ENCODE results near the gene SYNE2. TPM values are rescaled to one million over a fixed set of nuclear protein-coding genes. Genes with fewer than 3 reads are reported as not detected.
A peak's percentile ranks its signal among the peaks of the same experiment; 100 is the strongest.

Gene SYNE2
- total RNA-seq, 2 experiments from 2014 or later = 192 to 218 TPM

- Mint-ChIP-seq H3K4me3 (no peak overlapping the region), H3K9me3 (no peaks in the 10 kb centered on the region), H3K27me3 (no peaks in the 10 kb centered on the region), H3K36me3 (ENCODE audit: low read depth) (peaks cover 56% of the 10 kb centered on the region), H3K27ac (no peak overlapping the region), H3K4me1 (peaks cover 26% of the 10 kb centered on the region)
- ChIA-PET POLR2A (no interaction called here), CTCF (interaction anchor here (1.2 kb wide), 1 partner anchor 8 kb away, joined by 5 read pairs; no protein-coding TSS in a partner anchor)
- no peak for DNase-seq
Observed at GRCh38 chr14:63878052-63878451, 25.2 kb downstream of the SYNE2 start.

DNA sequence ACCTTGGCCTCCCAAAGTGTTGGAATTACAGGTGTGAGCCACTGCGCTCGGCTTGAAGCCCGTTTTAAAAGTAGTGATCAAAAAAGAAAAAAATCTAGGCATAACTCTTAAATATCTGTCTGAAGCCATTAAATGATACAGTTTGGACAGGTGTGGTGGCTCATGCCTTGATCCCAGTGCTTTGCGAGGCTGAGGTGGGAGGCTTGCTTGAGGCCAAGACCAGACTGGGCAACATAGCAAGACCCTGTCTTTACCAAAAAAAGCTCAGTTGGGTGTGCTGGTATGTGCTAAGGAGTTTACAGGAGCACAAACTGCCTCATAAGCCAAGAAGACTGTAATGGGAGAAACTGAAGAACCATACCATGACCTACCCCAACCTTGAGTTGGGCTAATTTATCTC lies 26.0 kb downstream of the SYNE2 start:
- no peak overlapping the region for H3K27ac Mint-ChIP-seq
- H3K36me3 Mint-ChIP-seq (ENCODE audit: low read depth) = peaks cover 52% of the 10 kb centered on the region
- H3K4me3 Mint-ChIP-seq = no peak overlapping the region
- no peaks in the 10 kb centered on the region for H3K9me3 Mint-ChIP-seq
- DNase-seq = no peak
- no peaks in the 10 kb centered on the region for H3K27me3 Mint-ChIP-seq
- peaks cover 22% of the 10 kb centered on the region for H3K4me1 Mint-ChIP-seq
- POLR2A ChIA-PET = interaction anchor here (0.6 kb wide), 1 partner anchor 517 kb away, joined by 5 read pairs; no protein-coding TSS in a partner anchor
- CTCF ChIA-PET = interaction anchor here (1.2 kb wide), 1 partner anchor 9 kb away, joined by 5 read pairs; no protein-coding TSS in a partner anchor

DNA sequence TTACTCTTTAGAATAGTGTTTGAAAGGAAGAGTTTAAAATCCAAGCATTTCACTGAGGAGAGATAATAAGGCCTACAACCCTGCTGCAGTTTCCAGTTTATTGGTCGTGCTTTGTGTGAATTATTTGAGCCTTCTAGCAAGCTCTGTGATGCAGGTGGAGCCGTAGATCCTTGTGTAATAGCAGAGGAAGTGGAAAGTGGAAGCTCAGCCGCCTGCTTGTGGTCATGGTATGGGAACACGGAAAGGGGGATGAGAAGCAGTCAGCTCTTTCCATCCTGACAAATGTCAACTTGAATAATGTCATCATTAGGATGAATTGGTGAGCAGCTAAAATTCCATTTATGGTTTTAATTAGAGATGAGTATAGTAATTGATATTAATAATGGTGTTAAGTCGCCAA lies 29.1 kb downstream of the SYNE2 start:
- Mint-ChIP-seq H3K4me1 (peaks cover 18% of the 10 kb centered on the region), H3K36me3 (ENCODE audit: low read depth) (peaks cover 38% of the 10 kb centered on the region), H3K27me3 (no peaks in the 10 kb centered on the region), H3K9me3 (no peaks in the 10 kb centered on the region), H3K27ac (no peak overlapping the region), H3K4me3 (no peak overlapping the region)
- no peak for DNase-seq
- ChIA-PET CTCF (interaction anchor here (2.2 kb wide), 1 partner anchor 13 kb away, joined by 6 read pairs; no protein-coding TSS in a partner anchor), POLR2A (no interaction called here)

GRCh38 chr14:63887899-63888298 lies 35.1 kb downstream of the SYNE2 start:
- Mint-ChIP-seq H3K27me3 (no peaks in the 10 kb centered on the region), H3K27ac (no peak overlapping the region), H3K36me3 (ENCODE audit: low read depth) (peaks cover 21% of the 10 kb centered on the region), H3K4me3 (no peak overlapping the region), H3K4me1 (peaks cover 17% of the 10 kb centered on the region), H3K9me3 (no peaks in the 10 kb centered on the region)
- no peak for DNase-seq
- ChIA-PET POLR2A (no interaction called here), CTCF (interaction anchor here (2.6 kb wide), 1 partner anchor 10 kb away, joined by 10 read pairs; no protein-coding TSS in a partner anchor)

GRCh38 chr14:63890553-63890952 lies 37.7 kb downstream of the SYNE2 start:
- DNase-seq = no peak
- Mint-ChIP-seq H3K36me3 (ENCODE audit: low read depth) (peaks cover 17% of the 10 kb centered on the region), H3K9me3 (no peaks in the 10 kb centered on the region), H3K27ac (no peak overlapping the region), H3K4me3 (no peak overlapping the region), H3K4me1 (peaks cover 12% of the 10 kb centered on the region), H3K27me3 (no peaks in the 10 kb centered on the region)
- POLR2A ChIA-PET = no interaction called here
- CTCF ChIA-PET = interaction anchor here (0.6 kb wide), 1 partner anchor 419 kb away, joined by 4 read pairs; no protein-coding TSS in a partner anchor

GRCh38 chr14:63891148-63891975 lies 38.6 kb downstream of the SYNE2 start:
- no peak for DNase-seq
- Mint-ChIP-seq H3K4me1 (peaks cover 8% of the 10 kb centered on the region), H3K4me3 (no peak overlapping the region), H3K27ac (no peak overlapping the region), H3K36me3 (ENCODE audit: low read depth) (peaks cover 14% of the 10 kb centered on the region), H3K9me3 (no peaks in the 10 kb centered on the region), H3K27me3 (no peaks in the 10 kb centered on the region)
- ChIA-PET POLR2A (no interaction called here), CTCF (interaction anchor here (0.6 to 1.2 kb wide), 2 partner anchors 17 to 419 kb away, joined by 3 to 4 read pairs; no protein-coding TSS in a partner anchor)

DNA sequence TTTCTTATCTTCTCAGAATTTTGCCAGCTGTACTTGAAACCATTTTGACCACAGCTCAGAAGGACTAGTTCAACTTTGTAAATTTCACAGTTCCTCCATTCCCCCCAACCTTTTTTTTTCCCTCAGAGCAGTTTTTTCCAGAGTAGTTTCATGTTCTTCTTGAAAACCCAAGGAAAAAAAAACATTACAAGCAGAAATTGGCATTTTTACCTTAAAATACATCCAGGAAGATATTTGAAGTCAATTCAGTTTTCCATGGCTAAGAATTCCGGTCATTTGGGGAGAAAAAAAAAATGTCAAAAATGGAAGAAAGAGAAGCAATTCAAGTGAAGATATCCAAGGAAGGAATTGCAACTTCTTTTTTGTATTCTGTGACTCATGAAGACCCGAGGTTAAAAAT lies 39.5 kb downstream of the SYNE2 start:
- ChIA-PET CTCF (interaction anchor here (1.2 kb wide), 1 partner anchor 18 kb away, joined by 3 read pairs; no protein-coding TSS in a partner anchor), POLR2A (no interaction called here)
- H3K4me3 Mint-ChIP-seq = no peak overlapping the region
- no peaks in the 10 kb centered on the region for H3K9me3 Mint-ChIP-seq
- peaks cover 9% of the 10 kb centered on the region for H3K4me1 Mint-ChIP-seq
- H3K36me3 Mint-ChIP-seq (ENCODE audit: low read depth) = peaks cover 14% of the 10 kb centered on the region
- no peak for DNase-seq
- no peak overlapping the region for H3K27ac Mint-ChIP-seq
- no peaks in the 10 kb centered on the region for H3K27me3 Mint-ChIP-seq

GRCh38 chr14:63893701-63894458 lies 41.1 kb downstream of the SYNE2 start:
- DNase-seq = no peak
- Mint-ChIP-seq H3K27me3 (no peaks in the 10 kb centered on the region), H3K9me3 (no peaks in the 10 kb centered on the region), H3K4me3 (no peak overlapping the region), H3K27ac (no peak overlapping the region), H3K36me3 (ENCODE audit: low read depth) (peaks cover 10% of the 10 kb centered on the region), H3K4me1 (peaks cover 13% of the 10 kb centered on the region)
- ChIA-PET POLR2A (no interaction called here), CTCF (interaction anchor here (0.5 to 1.5 kb wide), 6 partner anchors 10 to 340 kb away, joined by 3 read pairs; partner anchors contain the start of gene SYNE2)

- Mint-ChIP-seq H3K36me3 (ENCODE audit: low read depth) (peaks cover 18% of the 10 kb centered on the region), H3K27me3 (no peaks in the 10 kb centered on the region), H3K27ac (no peak overlapping the region), H3K4me1 (peaks cover 20% of the 10 kb centered on the region), H3K4me3 (no peak overlapping the region), H3K9me3 (peaks cover 3% of the 10 kb centered on the region)
- ChIA-PET CTCF (no interaction called here), POLR2A (no interaction called here)
- no peak for DNase-seq
Observed at GRCh38 chr14:63895510-63895909, 42.7 kb downstream of the SYNE2 start.

DNA sequence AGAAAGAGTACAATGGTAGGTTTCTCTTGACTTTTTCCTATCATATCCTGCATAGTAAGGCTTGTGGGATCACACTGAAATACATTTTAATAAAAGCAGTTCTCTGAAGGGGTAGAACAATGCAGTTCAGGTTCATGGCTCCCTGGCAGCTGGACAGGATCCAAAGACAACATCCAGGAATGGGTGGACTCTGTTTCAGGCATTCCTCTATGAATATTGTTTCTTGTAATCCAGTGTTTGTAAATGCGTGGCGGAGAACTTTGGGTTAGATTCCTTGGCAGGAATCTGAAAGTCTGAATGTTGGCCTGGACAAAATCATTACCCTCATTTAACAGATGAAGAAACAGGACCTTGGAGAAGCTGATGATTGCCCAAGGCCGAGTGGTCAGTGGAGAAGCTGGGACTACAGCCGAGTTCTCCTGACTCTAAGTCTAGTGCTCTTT lies 43.5 kb downstream of the SYNE2 start:
- Mint-ChIP-seq H3K9me3 (peaks cover 3% of the 10 kb centered on the region), H3K27ac (no peak overlapping the region), H3K4me3 (no peak overlapping the region), H3K27me3 (no peaks in the 10 kb centered on the region), H3K36me3 (ENCODE audit: low read depth) (peaks cover 23% of the 10 kb centered on the region), H3K4me1 (peaks cover 22% of the 10 kb centered on the region)
- CTCF ChIA-PET = interaction anchor here (0.5 kb wide), 1 partner anchor 403 kb away, joined by 3 read pairs; no protein-coding TSS in a partner anchor
- POLR2A ChIA-PET = no interaction called here
- no peak for DNase-seq

GRCh38 chr14:63897721-63898163 lies 44.9 kb downstream of the SYNE2 start:
- Mint-ChIP-seq H3K9me3 (peaks cover 4% of the 10 kb centered on the region), H3K36me3 (ENCODE audit: low read depth) (peaks cover 23% of the 10 kb centered on the region), H3K4me3 (no peak overlapping the region), H3K4me1 (peaks cover 28% of the 10 kb centered on the region), H3K27me3 (no peaks in the 10 kb centered on the region), H3K27ac (no peak overlapping the region)
- DNase-seq = no peak
- ChIA-PET POLR2A (interaction anchor here (0.6 kb wide), 1 partner anchor 11 kb away, joined by 3 read pairs; no protein-coding TSS in a partner anchor), CTCF (interaction anchor here (0.6 to 2.2 kb wide), 3 partner anchors 9 to 340 kb away, joined by 3 to 10 read pairs (median 6); no protein-coding TSS in a partner anchor)

DNA sequence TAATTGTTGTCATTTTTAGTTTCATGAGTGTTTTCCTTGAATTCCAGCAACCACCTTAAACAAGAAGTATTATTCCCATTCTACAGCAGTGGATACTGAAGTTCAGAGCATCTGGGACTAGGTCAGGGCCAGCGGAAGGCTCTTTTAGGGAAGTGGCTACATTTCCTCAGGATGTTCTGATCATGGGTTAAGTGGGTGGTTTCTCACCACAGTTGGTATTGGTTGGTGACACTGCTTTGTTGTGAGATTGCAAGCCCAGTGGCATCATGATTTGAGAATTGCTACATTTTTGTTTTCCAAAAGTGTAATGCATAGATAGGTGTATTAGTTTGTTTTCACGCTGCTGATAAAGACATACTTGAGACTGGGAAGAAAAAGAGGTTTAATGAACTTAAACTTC lies 47.1 kb downstream of the SYNE2 start:
- Mint-ChIP-seq H3K27ac (no peak overlapping the region), H3K9me3 (peaks cover 4% of the 10 kb centered on the region), H3K36me3 (ENCODE audit: low read depth) (peaks cover 36% of the 10 kb centered on the region), H3K27me3 (no peaks in the 10 kb centered on the region), H3K4me1 (peaks cover 40% of the 10 kb centered on the region), H3K4me3 (peak overlapping the region; percentile 4)
- DNase-seq = no peak
- ChIA-PET POLR2A (no interaction called here), CTCF (interaction anchor here (0.6 to 1.1 kb wide), 2 partner anchors 59 to 99 kb away, joined by 4 to 5 read pairs; no protein-coding TSS in a partner anchor)
